Liver (tissue), 9 donors: ENCODE results near the gene PARVG. TPM values are rescaled to one million over a fixed set of nuclear protein-coding genes. Genes with fewer than 3 reads are reported as not detected.

ENCODE experiments used
- DNase-seq: peaks from one replicate; pipeline ENCODE4 v3.0.0-alpha.2; 2017; ENCODE audit warnings: low spot score
- H3K27ac ChIP-seq, 2 donors: one replicate each; pipeline ENCODE4 v1.7.0; 2013; ENCODE audit warnings: inconsistent platforms in 2 of 2, low read length in 2 of 2, control low read depth in 1 of 2, low read depth in 1 of 2, mild to moderate bottlenecking in 1 of 2
- H3K27me3 ChIP-seq, 4 donors: one replicate each; pipeline versions ENCODE4 v1.6.1 to v1.7.0; 2013; ENCODE audit warnings: low read length in 3 of 4, inconsistent platforms in 1 of 4, mild to moderate bottlenecking in 1 of 4, moderate library complexity in 1 of 4; ENCODE audit not compliant: control insufficient read depth in 4 of 4, insufficient read depth in 4 of 4
- H3K36me3 ChIP-seq, 4 donors: one replicate each; pipeline versions ENCODE4 v1.6.1 to v1.7.0; 2013; ENCODE audit warnings: low read length in 3 of 4, mild to moderate bottlenecking in 3 of 4, low read depth in 1 of 4, moderate library complexity in 1 of 4; ENCODE audit not compliant: control insufficient read depth in 4 of 4, insufficient read depth in 3 of 4
- H3K4me1 ChIP-seq, 4 donors: one replicate each; pipeline versions ENCODE4 v1.6.1 to v1.7.0; 2013; ENCODE audit warnings: low read length in 3 of 4, mild to moderate bottlenecking in 3 of 4, moderate library complexity in 1 of 4; ENCODE audit not compliant: control insufficient read depth in 4 of 4, insufficient read depth in 4 of 4
- H3K4me3 ChIP-seq, 3 donors: one replicate each; pipeline versions ENCODE4 v1.6.1 to v1.7.0; 2013; ENCODE audit warnings: low read length in 3 of 3, control low read depth in 1 of 3, low read depth in 1 of 3, mild to moderate bottlenecking in 1 of 3
- H3K9ac ChIP-seq, 2 donors: one replicate each; pipeline ENCODE4 v1.7.0; 2013; ENCODE audit warnings: low read length in 2 of 2, mild to moderate bottlenecking in 2 of 2, moderate library complexity in 2 of 2, control low read depth in 1 of 2, low read depth in 1 of 2
- H3K9me3 ChIP-seq, 4 donors: one replicate each; pipeline versions ENCODE4 v1.6.1 to v1.7.0; 2013; ENCODE audit warnings: low read length in 3 of 4; ENCODE audit not compliant: control insufficient read depth in 4 of 4
- ATF3 ChIP-seq: IDR thresholded peaks from 2 replicates; pipeline ENCODE4 v1.6.1; 2016; ENCODE audit warnings: antibody characterized with exemption
- CTCF ChIP-seq: fragments of 150-350 bp; IDR thresholded peaks from 2 replicates; pipeline ENCODE4 v1.5.1; 2017; ENCODE audit warnings: improper control_type of control experiment, low read depth, low read length; ENCODE audit not compliant: missing input control
- EGR1 ChIP-seq, 2 donors: IDR thresholded peaks; 2 replicates each; pipeline ENCODE4 v1.6.1; 2016 to 2018; ENCODE audit warnings: antibody characterized with exemption in 2 of 2, low read depth in 2 of 2
- FOXA1 ChIP-seq: IDR thresholded peaks from 2 replicates; pipeline ENCODE4 v1.6.1; 2016; ENCODE audit warnings: antibody characterized with exemption
- FOXA2 ChIP-seq: IDR thresholded peaks from 2 replicates; pipeline ENCODE4 v1.6.1; 2016; ENCODE audit warnings: antibody characterized with exemption
- GABPA ChIP-seq, 2 donors: IDR thresholded peaks in 1 of 2; conservative IDR thresholded peaks in 1 of 2; 2 replicates each; pipeline ENCODE4 v1.6.1; 2016; ENCODE audit warnings: antibody characterized with exemption in 2 of 2, mild to moderate bottlenecking in 1 of 2, moderate library complexity in 1 of 2
- HNF4A ChIP-seq, 2 donors: conservative IDR thresholded peaks; 2 replicates each; pipeline ENCODE4 v1.6.1; 2016; ENCODE audit warnings: antibody characterized with exemption in 2 of 2, mild to moderate bottlenecking in 2 of 2
- HNF4G ChIP-seq: IDR thresholded peaks from 2 replicates; pipeline ENCODE4 v1.6.1; 2016; ENCODE audit warnings: antibody characterized with exemption
- JUND ChIP-seq, 2 donors: IDR thresholded peaks; 2 replicates each; pipeline ENCODE4 v1.6.1; 2016; ENCODE audit warnings: antibody characterized with exemption in 2 of 2
- MAX ChIP-seq: IDR thresholded peaks from 2 replicates; pipeline ENCODE4 v1.6.1; 2016; ENCODE audit warnings: antibody characterized with exemption
- NR2F2 ChIP-seq: IDR thresholded peaks from 2 replicates; pipeline ENCODE4 v1.6.1; 2016; ENCODE audit warnings: antibody characterized with exemption
- RAD21 ChIP-seq, 2 donors: IDR thresholded peaks; 2 replicates each; pipeline ENCODE4 v1.6.1; 2016; ENCODE audit warnings: antibody characterized with exemption in 2 of 2, mild to moderate bottlenecking in 2 of 2
- REST ChIP-seq: IDR thresholded peaks from 2 replicates; pipeline ENCODE4 v1.6.1; 2016; ENCODE audit warnings: antibody characterized with exemption, mild to moderate bottlenecking
- RXRA ChIP-seq, 2 donors: IDR thresholded peaks; 2 replicates each; pipeline ENCODE4 v1.6.1; 2017 to 2018; ENCODE audit warnings: antibody characterized with exemption in 2 of 2, mild to moderate bottlenecking in 1 of 2
- SP1 ChIP-seq: IDR thresholded peaks from 2 replicates; pipeline ENCODE4 v1.6.1; 2018; ENCODE audit warnings: antibody characterized with exemption, mild to moderate bottlenecking
- YY1 ChIP-seq: IDR thresholded peaks from 2 replicates; pipeline ENCODE4 v1.6.1; 2016; ENCODE audit warnings: antibody characterized with exemption, mild to moderate bottlenecking
- ZBTB33 ChIP-seq: IDR thresholded peaks from 2 replicates; pipeline ENCODE4 v1.6.1; 2016; ENCODE audit warnings: antibody characterized with exemption
- WGBS: extraction: QIAGEN DNeasy Blood & Tissue Kit; methylation state at CpG from one replicate; pipeline ENCODE4 v1.1.7; 2013; 5-methylcytosine and 5-hydroxymethylcytosine counted together
- polyA plus RNA-seq, 2 donors: library from polyadenylated mRNA; stranded (reverse) in 1 of 2; unstranded in 1 of 2; fragments of 200-250 nt in 1 of 2; fragments of >200 nt in 1 of 2; fragmentation: Nextera tagmentation in 1 of 2; extraction: Ambion mirVana in 1 of 2; gene quantifications; one replicate each; pipeline versions ENCODE4 v1.2.1 to v1.2.3, GENCODE V29; 2013 to 2015
- total RNA-seq, 2 donors: library from RNA; depleted of rRNA; stranded (reverse); fragments of >200 nt; gene quantifications; one replicate each; pipeline ENCODE4 v1.2.3, GENCODE V29; 2014
- donor health status: healthy.
- donor health status: healthy.
- donor health status: healthy.
- donor health status: healthy.
- donor health status: healthy.

The PARVG gene
- total and polyA plus RNA-seq, 4 donors: 4.0 to 12.1 (median 6.6) TPM

- WGBS: 94% methylated on average over 16 of the region's 16 CpGs
- Histone ChIP-seq H3K9ac (no peak overlapping the region), H3K4me1 (no peaks in the 10 kb centered on the region), H3K27me3 (no peaks in the 10 kb centered on the region), H3K27ac (no peak overlapping the region), H3K36me3 (no peaks in the 10 kb centered on the region), H3K4me3 (no peak overlapping the region), H3K9me3 (no peaks in the 10 kb centered on the region)
- DNase-seq: no peak
- TF ChIP-seq RAD21 (IDR thresholded peaks at IDR 0.05) (no peak), REST (no peak)
These were observed 38.2 kb upstream of the PARVG start for GRCh38 chr22:44142421-44143104.

GRCh38 chr22:44143105-44143474, 37.6 kb upstream of the PARVG start:
- H3K27me3 ChIP-seq: no peaks in the 10 kb centered on the region
- H3K27ac ChIP-seq: no peak overlapping the region
- 65% methylated on average over 4 of the region's 4 CpGs for WGBS
- no peak overlapping the region for H3K9ac ChIP-seq
- H3K9me3 ChIP-seq: no peaks in the 10 kb centered on the region
- H3K36me3 ChIP-seq: no peaks in the 10 kb centered on the region
- H3K4me3 ChIP-seq: no peak overlapping the region
- TF ChIP-seq YY1 (no peak), JUND (IDR thresholded peaks at IDR 0.05) (no peak), EGR1 (IDR thresholded peaks at IDR 0.05; ENCODE audit: low read depth in 2 of 2) (no peak), NR2F2 (no peak), ZBTB33 (no peak), MAX (no peak), HNF4G (no peak), CTCF (no peak), GABPA (IDR thresholded peaks at IDR 0.05 in 1 of 2, conservative IDR thresholded peaks at IDR 0.05 in 1 of 2) (no peak), RXRA (IDR thresholded peaks at IDR 0.05) (no peak), FOXA2 (no peak), RAD21 (IDR thresholded peaks at IDR 0.05) (no peak), ATF3 (no peak), FOXA1 (no peak), HNF4A (conservative IDR thresholded peaks at IDR 0.05) (no peak), SP1 (no peak)
- no peak for DNase-seq
- H3K4me1 ChIP-seq: no peaks in the 10 kb centered on the region
